ENCODE data around the gene LAMTOR5. TPM values are rescaled to one million over a fixed set of nuclear protein-coding genes. Genes with fewer than 3 reads are reported as not detected.

The LAMTOR5 gene
- polyA plus RNA-seq, 1 donor, result 136 TPM

DNA sequence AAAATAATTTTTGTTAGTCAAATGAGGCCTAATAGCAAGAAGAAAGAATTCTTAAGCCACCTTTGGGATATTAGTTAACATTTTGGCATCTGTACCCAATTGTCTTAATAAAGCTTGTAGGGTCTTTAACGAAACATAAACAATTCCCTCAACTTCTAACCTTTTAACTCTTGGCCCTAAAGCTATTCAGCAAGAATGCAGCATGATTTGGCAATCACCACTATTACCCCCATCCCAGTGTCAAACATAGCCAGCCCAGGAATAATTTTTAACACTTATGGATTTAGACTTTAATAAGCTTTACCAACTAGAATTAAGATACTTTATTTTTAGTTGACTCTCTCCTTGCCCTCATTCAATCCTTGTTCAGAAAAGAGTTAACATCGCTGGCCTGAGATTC is 14.2 kb downstream of the LAMTOR5 start:
- H3K9me3 ChIP-seq (ENCODE audit: control insufficient read depth, low read depth, low read length), result peaks cover 2% of the 10 kb centered on the region
- no peaks in the 10 kb centered on the region for H3K27me3 ChIP-seq (ENCODE audit: control insufficient read depth, insufficient read depth, low read length)
- peaks cover 32% of the 10 kb centered on the region for H3K4me1 ChIP-seq (ENCODE audit: control insufficient read depth, insufficient read depth, low read length)
- 57% methylated on average over 1 of the region's 2 CpGs for WGBS (ENCODE audit: insufficient coverage, low lambda C conversion rate)
- no peak for DNase-seq
- H3K36me3 ChIP-seq (ENCODE audit: control insufficient read depth, insufficient read depth, low read length), result no peaks in the 10 kb centered on the region
- no peak overlapping the region for H3K4me3 ChIP-seq (ENCODE audit: low read length)
- H3K27ac ChIP-seq (ENCODE audit: low read length), result peak overlapping the region; percentile 88

DNA sequence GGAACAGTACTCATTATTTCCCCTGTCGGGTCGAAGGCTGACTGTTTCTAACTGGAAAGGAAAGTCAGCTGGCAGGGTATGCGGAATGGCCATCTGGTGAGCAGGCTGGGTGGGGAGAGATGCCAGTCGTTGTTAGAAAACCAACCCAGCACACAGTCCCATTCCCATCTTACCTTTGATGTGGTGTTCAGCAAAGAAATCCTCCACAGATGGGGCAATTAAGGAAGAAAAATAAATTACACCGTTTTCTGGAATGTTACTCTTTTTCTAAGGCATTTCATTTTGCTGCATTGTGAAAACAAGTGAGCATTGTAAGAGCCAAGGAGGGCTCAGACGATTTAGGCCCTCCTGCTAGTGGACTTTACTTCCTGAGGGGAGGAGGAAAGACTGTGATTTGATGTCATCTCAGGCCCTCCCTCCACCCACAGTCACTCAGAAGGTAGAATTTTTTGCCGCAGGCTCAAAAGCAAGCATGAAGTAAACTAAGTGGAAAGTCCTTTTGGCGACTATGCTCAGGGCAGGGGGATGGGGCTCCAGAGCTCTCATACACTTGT is 16.7 kb downstream of the LAMTOR5 start, which contains the start of gene SLC16A4:
Gene SLC16A4 (minus strand): TSS at position 335 of the 554 bp plus-strand sequence. CDS start 1,703 bp downstream, outside the sequence.
- peaks cover 32% of the 10 kb centered on the region for H3K4me1 ChIP-seq (ENCODE audit: control insufficient read depth, insufficient read depth, low read length)
- H3K9me3 ChIP-seq (ENCODE audit: control insufficient read depth, low read depth, low read length), result no peaks in the 10 kb centered on the region
- 7% methylated on average over 2 of the region's 8 CpGs for WGBS (ENCODE audit: insufficient coverage, low lambda C conversion rate)
- peak within 1 kb of the TSS; percentile 86 for H3K27ac ChIP-seq (ENCODE audit: low read length)
- H3K4me3 ChIP-seq (ENCODE audit: low read length), result peak within 1 kb of the TSS; percentile 43
- no peaks in the 10 kb centered on the region for H3K36me3 ChIP-seq (ENCODE audit: control insufficient read depth, insufficient read depth, low read length)
- peak; percentile 63 to 84 for DNase-seq
- H3K27me3 ChIP-seq (ENCODE audit: control insufficient read depth, insufficient read depth, low read length), result no peaks in the 10 kb centered on the region

DNA sequence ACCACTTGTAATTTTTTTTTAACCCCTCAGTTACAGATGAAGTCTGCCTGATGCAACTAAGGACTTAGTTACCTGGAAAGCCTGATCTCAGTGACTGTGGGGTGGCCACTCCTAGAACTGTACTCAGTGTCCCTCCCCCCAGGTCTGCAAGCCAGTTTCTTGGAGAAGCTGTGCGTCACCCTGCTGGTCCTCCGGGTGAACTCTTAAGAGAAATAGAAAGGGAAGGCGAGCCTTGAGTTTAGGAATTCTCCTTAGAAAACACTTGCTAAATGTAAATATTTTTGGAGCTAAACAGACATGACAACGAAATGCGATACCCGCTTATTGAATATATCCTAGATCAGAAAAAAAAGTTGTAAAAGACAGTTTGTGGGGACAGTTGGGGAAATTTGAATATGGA is 17.4 kb downstream of the LAMTOR5 start:
- Histone ChIP-seq H3K36me3 (ENCODE audit: control insufficient read depth, insufficient read depth, low read length) (no peaks in the 10 kb centered on the region), H3K4me3 (ENCODE audit: low read length) (peak overlapping the region; percentile 43), H3K27ac (ENCODE audit: low read length) (peak overlapping the region; percentile 86), H3K4me1 (ENCODE audit: control insufficient read depth, insufficient read depth, low read length) (peaks cover 35% of the 10 kb centered on the region), H3K27me3 (ENCODE audit: control insufficient read depth, insufficient read depth, low read length) (no peaks in the 10 kb centered on the region), H3K9me3 (ENCODE audit: control insufficient read depth, low read depth, low read length) (no peaks in the 10 kb centered on the region)
- 81% methylated on average over 3 of the region's 6 CpGs for WGBS (ENCODE audit: insufficient coverage, low lambda C conversion rate)
- peak; percentile 61 to 82 for DNase-seq

DNA sequence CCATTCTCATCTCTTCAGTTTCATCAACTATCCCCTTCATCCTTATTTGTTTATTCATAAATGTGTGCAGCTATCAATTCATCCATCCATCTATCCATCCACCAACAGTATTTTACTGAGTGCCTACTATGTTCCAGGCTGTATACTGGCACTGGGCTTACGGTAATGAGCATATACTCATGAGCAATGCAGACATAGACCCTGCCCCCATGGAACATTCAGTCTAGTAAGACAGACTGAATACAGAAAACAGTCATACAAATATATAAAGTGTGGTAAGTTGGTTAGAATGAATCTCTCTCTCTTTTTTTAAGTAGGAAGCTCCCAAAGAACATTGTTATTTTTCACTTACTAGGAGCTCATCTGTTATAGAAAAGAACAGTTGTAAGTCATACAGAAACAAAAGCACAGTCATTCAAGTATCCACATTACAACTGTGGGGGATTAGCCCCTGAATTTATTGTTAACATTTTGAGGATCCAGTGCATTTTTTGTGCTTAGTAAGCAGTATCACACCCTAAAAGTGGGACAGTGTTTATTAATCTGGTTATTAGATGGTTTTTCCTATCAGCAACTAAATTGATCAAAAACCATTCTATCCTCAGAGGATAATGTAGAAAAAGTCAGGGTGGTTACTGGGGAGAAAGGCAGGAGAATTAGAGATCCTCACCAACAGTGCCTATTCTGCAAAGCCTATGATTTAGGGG is 20.3 kb downstream of the LAMTOR5 start:
- Histone ChIP-seq H3K4me3 (ENCODE audit: low read length) (no peak overlapping the region), H3K4me1 (ENCODE audit: control insufficient read depth, insufficient read depth, low read length) (peaks cover 17% of the 10 kb centered on the region), H3K9me3 (ENCODE audit: control insufficient read depth, low read depth, low read length) (no peaks in the 10 kb centered on the region), H3K27ac (ENCODE audit: low read length) (no peak overlapping the region), H3K36me3 (ENCODE audit: control insufficient read depth, insufficient read depth, low read length) (no peaks in the 10 kb centered on the region), H3K27me3 (ENCODE audit: control insufficient read depth, insufficient read depth, low read length) (no peaks in the 10 kb centered on the region)
- DNase-seq, result no peak
- WGBS (ENCODE audit: insufficient coverage, low lambda C conversion rate), result no CpG with 5 or more reads among the region's 1 CpG

DNA sequence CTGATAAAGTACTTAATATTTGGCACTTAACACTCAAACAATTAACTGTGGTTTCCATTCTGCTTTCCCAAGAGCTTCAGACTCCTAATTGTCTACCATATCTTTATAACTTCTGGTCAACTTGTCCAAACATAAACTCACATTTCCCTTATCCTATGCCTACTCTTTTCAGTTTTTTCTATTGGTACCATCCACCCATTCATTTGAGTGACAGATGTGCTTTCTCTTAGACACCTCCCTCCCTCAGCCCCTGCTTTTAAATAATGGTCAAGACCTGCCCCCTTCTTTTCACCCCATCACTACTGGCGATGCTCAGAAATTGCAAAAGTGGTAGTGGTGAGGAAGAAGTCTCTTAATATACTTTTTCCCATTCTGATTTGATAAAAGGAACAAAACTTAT is 22.1 kb downstream of the LAMTOR5 start:
- no peak for DNase-seq
- Histone ChIP-seq H3K4me1 (ENCODE audit: control insufficient read depth, insufficient read depth, low read length) (peaks cover 9% of the 10 kb centered on the region), H3K9me3 (ENCODE audit: control insufficient read depth, low read depth, low read length) (no peaks in the 10 kb centered on the region), H3K36me3 (ENCODE audit: control insufficient read depth, insufficient read depth, low read length) (peaks cover 6% of the 10 kb centered on the region), H3K4me3 (ENCODE audit: low read length) (no peak overlapping the region), H3K27ac (ENCODE audit: low read length) (peak overlapping the region; percentile 59), H3K27me3 (ENCODE audit: control insufficient read depth, insufficient read depth, low read length) (no peaks in the 10 kb centered on the region)
- no CpG with 5 or more reads among the region's 1 CpG for WGBS (ENCODE audit: insufficient coverage, low lambda C conversion rate)

DNA sequence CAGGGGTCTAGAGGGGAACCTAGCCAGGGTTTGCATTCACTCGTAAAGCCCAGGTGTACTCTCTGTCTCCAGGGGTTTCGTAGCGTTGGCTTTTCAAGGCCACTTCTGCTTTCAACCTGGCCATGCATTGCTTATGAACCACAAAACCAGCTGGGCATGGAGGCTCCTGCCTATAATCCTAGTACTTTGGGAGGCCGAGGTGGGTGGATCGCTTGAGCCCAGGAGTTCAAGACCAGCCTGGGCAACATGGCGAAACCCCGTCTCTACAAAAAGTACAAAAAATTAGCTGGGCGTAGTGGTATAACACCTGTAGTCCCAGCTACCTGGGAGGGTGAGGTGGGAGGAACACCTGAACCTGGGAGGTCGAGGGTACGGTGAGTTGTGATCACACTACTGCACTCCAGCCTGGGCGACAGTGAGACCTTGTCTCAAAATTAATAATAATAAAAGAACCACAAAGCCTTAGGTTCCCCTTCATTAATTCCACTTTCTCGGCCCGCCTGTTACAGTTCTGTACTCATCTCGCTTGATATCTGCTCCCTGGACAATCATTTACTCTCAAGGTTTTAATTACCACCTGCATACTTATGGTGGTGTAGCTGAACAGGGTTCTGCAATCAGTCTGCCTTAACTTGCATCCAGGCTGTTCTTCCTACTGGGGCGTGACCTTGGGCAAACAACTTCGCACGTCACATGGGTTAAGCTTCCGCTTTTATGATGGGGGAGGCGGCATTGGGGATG is 22.7 kb downstream of the LAMTOR5 start:
- H3K9me3 ChIP-seq (ENCODE audit: control insufficient read depth, low read depth, low read length), result no peaks in the 10 kb centered on the region
- H3K27me3 ChIP-seq (ENCODE audit: control insufficient read depth, insufficient read depth, low read length), result no peaks in the 10 kb centered on the region
- H3K4me1 ChIP-seq (ENCODE audit: control insufficient read depth, insufficient read depth, low read length), result peaks cover 9% of the 10 kb centered on the region
- peak overlapping the region; percentile 59 for H3K27ac ChIP-seq (ENCODE audit: low read length)
- H3K4me3 ChIP-seq (ENCODE audit: low read length), result no peak overlapping the region
- H3K36me3 ChIP-seq (ENCODE audit: control insufficient read depth, insufficient read depth, low read length), result peaks cover 9% of the 10 kb centered on the region
- DNase-seq, result peak; percentile 40 to 86
- no CpG with 5 or more reads among the region's 19 CpGs for WGBS (ENCODE audit: insufficient coverage, low lambda C conversion rate)

DNA sequence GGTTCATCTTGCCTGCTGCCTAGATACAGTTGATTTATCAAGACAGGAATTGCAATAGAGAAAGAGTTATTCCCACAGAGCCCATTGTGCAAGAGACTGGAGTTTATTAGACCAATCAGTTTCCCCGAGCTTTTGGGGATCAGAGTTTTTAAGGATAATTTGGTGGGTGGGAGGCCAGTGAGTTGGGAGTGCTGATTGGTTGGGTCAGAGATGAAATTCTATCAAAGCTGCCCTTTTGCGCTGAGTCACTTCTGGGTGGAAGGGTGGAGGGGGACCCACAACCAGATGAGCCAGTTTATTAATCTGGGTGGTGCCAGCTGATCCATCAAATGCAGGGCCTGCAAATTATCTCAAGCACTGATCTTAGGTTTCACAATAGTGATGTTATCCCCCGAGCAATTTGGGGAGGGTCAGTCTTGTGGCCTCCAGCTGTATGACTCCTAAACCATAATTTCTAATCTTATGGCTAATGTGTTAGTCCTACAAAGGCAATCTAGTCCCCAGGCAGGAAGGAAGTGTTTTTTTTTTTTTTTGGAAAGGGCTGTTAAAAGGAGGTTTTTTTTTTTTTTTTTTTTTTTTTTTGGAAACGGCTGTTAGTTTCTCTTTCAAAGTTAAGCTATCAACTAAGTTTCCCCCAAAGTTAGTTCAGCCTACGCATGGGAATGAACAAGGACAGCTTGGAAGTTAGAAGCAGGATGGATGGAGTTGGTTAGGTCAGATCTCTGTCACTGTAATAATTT is 24.1 kb downstream of the LAMTOR5 start:
- H3K4me3 ChIP-seq (ENCODE audit: low read length), result no peak overlapping the region
- H3K36me3 ChIP-seq (ENCODE audit: control insufficient read depth, insufficient read depth, low read length), result peaks cover 17% of the 10 kb centered on the region
- no peaks in the 10 kb centered on the region for H3K27me3 ChIP-seq (ENCODE audit: control insufficient read depth, insufficient read depth, low read length)
- H3K4me1 ChIP-seq (ENCODE audit: control insufficient read depth, insufficient read depth, low read length), result peaks cover 9% of the 10 kb centered on the region
- WGBS (ENCODE audit: insufficient coverage, low lambda C conversion rate), result no CpG with 5 or more reads among the region's 5 CpGs
- DNase-seq, result no peak
- H3K9me3 ChIP-seq (ENCODE audit: control insufficient read depth, low read depth, low read length), result no peaks in the 10 kb centered on the region
- no peak overlapping the region for H3K27ac ChIP-seq (ENCODE audit: low read length)

DNA sequence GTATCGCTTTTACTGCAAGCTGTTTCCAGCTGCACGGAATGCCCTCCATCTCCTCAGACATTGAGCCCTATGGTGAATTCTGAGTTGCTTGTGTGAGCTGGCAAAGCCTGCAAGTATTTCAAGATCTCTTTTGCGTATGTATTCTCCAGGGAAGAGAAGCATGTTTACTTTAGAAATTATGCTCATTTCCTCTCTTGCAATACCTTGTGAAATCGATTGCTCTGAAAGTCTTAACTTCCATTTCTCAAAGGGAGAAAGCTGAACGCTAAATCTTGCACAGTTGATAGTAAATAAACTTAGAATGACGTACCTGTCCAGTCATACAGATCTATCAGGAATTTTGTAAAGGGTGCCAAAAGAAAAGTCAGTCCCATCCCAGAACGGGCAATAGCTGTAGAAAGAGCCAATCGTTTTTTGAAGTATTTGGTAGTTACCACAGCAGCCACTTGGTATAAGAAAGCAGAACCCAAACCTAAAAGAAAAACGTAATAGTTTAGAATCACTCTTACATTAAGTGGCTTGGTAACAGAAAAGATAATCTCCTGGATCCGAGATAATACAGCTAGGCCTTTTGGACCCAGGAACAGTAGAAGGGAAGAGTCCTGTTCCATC is 26.7 kb downstream of the LAMTOR5 start:
- Histone ChIP-seq H3K27me3 (ENCODE audit: control insufficient read depth, insufficient read depth, low read length) (no peaks in the 10 kb centered on the region), H3K4me3 (ENCODE audit: low read length) (no peak overlapping the region), H3K9me3 (ENCODE audit: control insufficient read depth, low read depth, low read length) (no peaks in the 10 kb centered on the region), H3K27ac (ENCODE audit: low read length) (no peak overlapping the region), H3K36me3 (ENCODE audit: control insufficient read depth, insufficient read depth, low read length) (peaks cover 35% of the 10 kb centered on the region), H3K4me1 (ENCODE audit: control insufficient read depth, insufficient read depth, low read length) (peaks cover 9% of the 10 kb centered on the region)
- no peak for DNase-seq
- 93% methylated on average over 3 of the region's 10 CpGs for WGBS (ENCODE audit: insufficient coverage, low lambda C conversion rate)

DNA sequence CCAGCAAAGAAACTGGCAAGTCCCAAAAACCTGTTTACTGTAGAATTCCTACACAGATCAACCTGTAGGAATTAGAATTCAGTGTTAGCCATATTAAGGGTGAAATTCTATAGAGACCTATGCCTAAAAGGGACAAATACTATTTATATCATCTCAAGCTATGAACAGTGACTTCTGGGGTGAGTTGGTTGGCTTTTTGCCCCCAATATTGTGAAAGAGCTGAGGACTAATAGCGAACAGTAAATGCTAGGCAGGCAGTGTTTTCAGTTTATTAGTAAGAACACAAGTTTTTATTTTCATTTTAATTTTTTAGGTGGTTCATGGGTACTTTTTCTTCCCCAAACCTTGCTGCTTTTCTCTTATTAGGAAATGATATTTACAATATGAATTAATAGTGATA is 32.0 kb downstream of the LAMTOR5 start:
- WGBS (ENCODE audit: insufficient coverage, low lambda C conversion rate), result no CpG with 5 or more reads among the region's 1 CpG

DNA sequence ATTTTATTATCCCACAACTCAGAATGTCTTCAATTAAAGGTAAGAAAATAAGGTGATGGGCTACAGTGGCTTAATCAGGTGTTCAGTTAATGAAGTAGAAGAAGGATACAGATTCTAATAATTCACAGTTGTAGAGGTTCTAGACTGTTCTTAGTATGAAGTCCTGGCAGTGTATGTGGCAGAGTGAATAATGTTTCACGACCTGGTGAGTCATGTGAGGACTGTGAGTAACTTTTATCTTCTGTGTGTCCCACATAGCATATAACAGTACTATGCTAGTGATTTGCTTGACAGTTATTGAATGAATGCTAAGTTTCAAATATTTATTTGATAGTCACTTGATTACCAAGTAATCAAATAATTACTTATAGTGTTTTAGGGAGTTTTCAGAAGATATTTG is 36.7 kb downstream of the LAMTOR5 start:
- Histone ChIP-seq H3K9me3 (ENCODE audit: control insufficient read depth, low read depth, low read length) (no peaks in the 10 kb centered on the region), H3K36me3 (ENCODE audit: control insufficient read depth, insufficient read depth, low read length) (peaks cover 45% of the 10 kb centered on the region), H3K4me1 (ENCODE audit: control insufficient read depth, insufficient read depth, low read length) (no peaks in the 10 kb centered on the region), H3K27ac (ENCODE audit: low read length) (no peak overlapping the region), H3K4me3 (ENCODE audit: low read length) (no peak overlapping the region), H3K27me3 (ENCODE audit: control insufficient read depth, insufficient read depth, low read length) (no peaks in the 10 kb centered on the region)
- peak in 1 of 2 donors; percentile 18 for DNase-seq
- WGBS (ENCODE audit: insufficient coverage, low lambda C conversion rate), result no CpG with 5 or more reads among the region's 1 CpG

More for the DNA sequence above, 32.0 kb downstream of the LAMTOR5 start:
- Histone ChIP-seq H3K27ac (ENCODE audit: low read length) (no peak overlapping the region), H3K9me3 (ENCODE audit: control insufficient read depth, low read depth, low read length) (no peaks in the 10 kb centered on the region), H3K27me3 (ENCODE audit: control insufficient read depth, insufficient read depth, low read length) (no peaks in the 10 kb centered on the region), H3K4me1 (ENCODE audit: control insufficient read depth, insufficient read depth, low read length) (no peaks in the 10 kb centered on the region), H3K4me3 (ENCODE audit: low read length) (no peak overlapping the region), H3K36me3 (ENCODE audit: control insufficient read depth, insufficient read depth, low read length) (peaks cover 60% of the 10 kb centered on the region)
- DNase-seq, result no peak

Data from large intestine (tissue), 3 donors.